Mesothelial cell of epicardium (in vitro differentiated cells): Measurements from ENCODE around the gene PAX5. TPM values are rescaled to one million over a fixed set of nuclear protein-coding genes. Genes with fewer than 3 reads are reported as not detected.

ENCODE experiments used
- DNase-seq, 2 experiments: peaks; one replicate each; pipeline ENCODE4 v3.0.0; 2021; ENCODE audit warnings: low spot score in 2 of 2; ENCODE audit not compliant: unreplicated experiment in 2 of 2
- H3K27ac Mint-ChIP-seq: 2 replicates; pipeline ENCODE4 v1.8.0; 2021; ENCODE audit warnings: mixed read lengths
- H3K27me3 Mint-ChIP-seq: 2 replicates; pipeline ENCODE4 v1.8.0; 2021; ENCODE audit warnings: low read depth, mixed read lengths
- H3K36me3 Mint-ChIP-seq: 2 replicates; pipeline ENCODE4 v1.8.0; 2021; ENCODE audit warnings: mixed read lengths
- H3K4me1 Mint-ChIP-seq: 2 replicates; pipeline ENCODE4 v1.8.0; 2021; ENCODE audit warnings: mixed read lengths
- H3K4me3 Mint-ChIP-seq: 2 replicates; pipeline ENCODE4 v1.8.0; 2021; ENCODE audit warnings: mild to moderate bottlenecking, moderate library complexity, mixed read lengths
- H3K9me3 Mint-ChIP-seq: 2 replicates; pipeline ENCODE4 v1.8.0; 2021; ENCODE audit warnings: mixed read lengths
- total RNA-seq: library from RNA; stranded (reverse); gene quantifications from 3 replicates; pipeline ENCODE4 v1.2.1, GENCODE V29; 2021
- TF ChIP-seq, protein P1 (sequence below): fragments of 200-600 bp; sonication (generic); IDR thresholded peaks from one replicate; pipeline ENCODE4 v1.5.0; 2021; ENCODE audit warnings: antibody characterized with exemption; ENCODE audit not compliant: unreplicated experiment

PAX5 gene
- total RNA-seq, 1 donor from 2014 or later: not detected

DNA sequence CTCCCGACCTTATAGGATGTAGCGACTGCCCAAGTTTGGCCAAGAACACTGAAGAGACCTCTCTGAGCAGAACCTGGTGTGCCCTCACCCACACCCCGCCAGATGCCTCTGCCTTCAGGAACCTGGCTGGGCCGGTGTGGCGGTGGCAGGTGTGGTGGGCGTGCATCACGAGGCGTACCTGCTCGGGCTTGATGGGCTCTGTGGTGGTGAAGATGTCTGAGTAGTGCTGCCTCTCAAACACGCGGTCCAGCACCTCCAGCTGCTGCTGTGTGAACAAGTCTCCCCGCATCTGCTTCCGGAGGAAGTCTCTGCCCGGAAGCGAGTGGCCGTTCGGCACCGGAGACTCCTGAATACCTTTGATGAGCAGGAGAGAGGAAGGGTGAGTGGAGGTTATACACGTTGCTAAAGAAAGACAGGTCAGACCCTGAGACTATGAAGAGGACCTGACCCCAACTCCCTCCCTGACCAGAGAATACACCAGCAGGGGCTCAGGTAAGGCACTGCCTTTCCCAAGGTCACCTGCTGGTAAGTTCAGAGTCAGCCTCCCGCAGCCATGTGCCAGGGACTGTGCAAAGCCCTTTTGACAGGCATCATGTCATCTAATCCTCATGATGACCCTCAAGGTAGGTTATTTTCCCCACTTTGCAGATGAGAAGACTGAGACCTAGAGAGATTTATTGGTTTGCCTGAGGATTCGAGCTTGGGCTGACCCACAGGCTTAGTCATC, 67.5 kb downstream of the PAX5 start:
- H3K4me3 Mint-ChIP-seq: no peak overlapping the region
- DNase-seq: no peak
- TF ChIP-seq, protein P1, sequence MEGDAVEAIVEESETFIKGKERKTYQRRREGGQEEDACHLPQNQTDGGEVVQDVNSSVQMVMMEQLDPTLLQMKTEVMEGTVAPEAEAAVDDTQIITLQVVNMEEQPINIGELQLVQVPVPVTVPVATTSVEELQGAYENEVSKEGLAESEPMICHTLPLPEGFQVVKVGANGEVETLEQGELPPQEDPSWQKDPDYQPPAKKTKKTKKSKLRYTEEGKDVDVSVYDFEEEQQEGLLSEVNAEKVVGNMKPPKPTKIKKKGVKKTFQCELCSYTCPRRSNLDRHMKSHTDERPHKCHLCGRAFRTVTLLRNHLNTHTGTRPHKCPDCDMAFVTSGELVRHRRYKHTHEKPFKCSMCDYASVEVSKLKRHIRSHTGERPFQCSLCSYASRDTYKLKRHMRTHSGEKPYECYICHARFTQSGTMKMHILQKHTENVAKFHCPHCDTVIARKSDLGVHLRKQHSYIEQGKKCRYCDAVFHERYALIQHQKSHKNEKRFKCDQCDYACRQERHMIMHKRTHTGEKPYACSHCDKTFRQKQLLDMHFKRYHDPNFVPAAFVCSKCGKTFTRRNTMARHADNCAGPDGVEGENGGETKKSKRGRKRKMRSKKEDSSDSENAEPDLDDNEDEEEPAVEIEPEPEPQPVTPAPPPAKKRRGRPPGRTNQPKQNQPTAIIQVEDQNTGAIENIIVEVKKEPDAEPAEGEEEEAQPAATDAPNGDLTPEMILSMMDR: no peak
- H3K36me3 Mint-ChIP-seq: no peaks in the 10 kb centered on the region
- H3K9me3 Mint-ChIP-seq: no peaks in the 10 kb centered on the region
- no peak overlapping the region for H3K27ac Mint-ChIP-seq
- H3K27me3 Mint-ChIP-seq: peaks cover 14% of the 10 kb centered on the region
- H3K4me1 Mint-ChIP-seq: peaks cover 8% of the 10 kb centered on the region

DNA sequence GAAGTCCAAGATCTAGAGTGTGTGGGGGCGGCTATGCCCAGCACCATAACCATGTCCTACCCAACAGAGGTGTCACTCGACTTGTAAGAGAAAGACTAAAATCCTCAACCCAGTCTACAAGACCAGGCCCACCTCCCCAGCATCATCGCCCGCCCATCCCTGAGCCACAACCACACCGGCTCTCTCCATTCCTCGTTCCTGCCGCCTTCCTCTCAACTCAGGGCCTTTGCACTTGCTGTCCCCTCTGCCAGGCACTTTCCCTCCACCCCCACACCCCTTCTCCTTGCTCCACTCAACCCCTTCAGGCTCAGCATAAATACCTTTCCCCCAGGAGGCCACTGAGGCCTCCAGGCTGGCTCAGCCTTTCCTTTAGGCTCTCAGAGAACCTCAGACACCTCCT, 69.3 kb downstream of the PAX5 start:
- H3K27ac Mint-ChIP-seq: no peak overlapping the region
- TF ChIP-seq, protein P1: no peak
- no peaks in the 10 kb centered on the region for H3K9me3 Mint-ChIP-seq
- H3K27me3 Mint-ChIP-seq: peaks cover 10% of the 10 kb centered on the region
- H3K36me3 Mint-ChIP-seq: no peaks in the 10 kb centered on the region
- no peak overlapping the region for H3K4me3 Mint-ChIP-seq
- DNase-seq: no peak
- peaks cover 11% of the 10 kb centered on the region for H3K4me1 Mint-ChIP-seq

DNA sequence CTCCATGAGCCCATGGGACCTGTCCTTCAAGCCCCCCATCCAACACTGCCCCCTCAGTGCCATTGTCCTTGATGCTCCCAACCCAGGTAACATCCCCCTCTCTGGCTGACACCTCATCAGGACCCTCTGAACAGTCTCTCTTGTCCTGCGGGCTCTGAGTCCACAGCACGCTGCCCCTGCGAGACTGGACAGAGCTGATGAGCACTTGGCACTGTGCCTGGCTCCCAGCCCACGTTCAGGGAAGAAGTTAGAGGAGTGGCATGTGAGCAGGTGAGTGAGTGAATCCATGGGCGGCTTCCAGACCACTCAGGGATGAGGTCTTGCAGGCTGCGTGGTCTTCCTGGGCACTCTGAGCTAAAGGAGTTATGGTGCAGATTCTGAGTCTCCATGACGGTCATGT, 70.7 kb downstream of the PAX5 start:
- Mint-ChIP-seq H3K27ac (no peak overlapping the region), H3K27me3 (peaks cover 23% of the 10 kb centered on the region), H3K4me1 (peaks cover 11% of the 10 kb centered on the region), H3K9me3 (no peaks in the 10 kb centered on the region), H3K4me3 (no peak overlapping the region), H3K36me3 (no peaks in the 10 kb centered on the region)
- TF ChIP-seq, protein P1: no peak
- no peak for DNase-seq

DNA sequence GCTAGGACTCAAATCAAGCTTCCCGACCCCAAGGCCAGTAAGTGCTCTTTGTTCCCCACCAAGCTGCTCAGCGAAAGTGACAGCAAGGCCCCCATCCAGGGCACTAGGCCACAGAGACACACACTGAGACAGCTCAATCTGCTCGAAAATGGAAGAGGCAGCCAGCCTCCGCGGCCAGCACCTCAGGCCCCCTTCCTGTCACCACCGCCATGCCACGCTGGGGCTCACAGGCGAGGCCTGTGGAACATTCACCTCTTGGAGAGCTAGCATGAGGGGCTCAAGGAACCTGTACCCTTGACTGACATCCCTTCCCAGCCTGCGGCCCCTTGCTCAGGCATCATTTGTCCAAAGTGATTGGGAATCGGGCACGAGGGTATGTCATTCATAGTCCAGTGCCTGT, 71.4 kb downstream of the PAX5 start:
- DNase-seq: no peak

DNA sequence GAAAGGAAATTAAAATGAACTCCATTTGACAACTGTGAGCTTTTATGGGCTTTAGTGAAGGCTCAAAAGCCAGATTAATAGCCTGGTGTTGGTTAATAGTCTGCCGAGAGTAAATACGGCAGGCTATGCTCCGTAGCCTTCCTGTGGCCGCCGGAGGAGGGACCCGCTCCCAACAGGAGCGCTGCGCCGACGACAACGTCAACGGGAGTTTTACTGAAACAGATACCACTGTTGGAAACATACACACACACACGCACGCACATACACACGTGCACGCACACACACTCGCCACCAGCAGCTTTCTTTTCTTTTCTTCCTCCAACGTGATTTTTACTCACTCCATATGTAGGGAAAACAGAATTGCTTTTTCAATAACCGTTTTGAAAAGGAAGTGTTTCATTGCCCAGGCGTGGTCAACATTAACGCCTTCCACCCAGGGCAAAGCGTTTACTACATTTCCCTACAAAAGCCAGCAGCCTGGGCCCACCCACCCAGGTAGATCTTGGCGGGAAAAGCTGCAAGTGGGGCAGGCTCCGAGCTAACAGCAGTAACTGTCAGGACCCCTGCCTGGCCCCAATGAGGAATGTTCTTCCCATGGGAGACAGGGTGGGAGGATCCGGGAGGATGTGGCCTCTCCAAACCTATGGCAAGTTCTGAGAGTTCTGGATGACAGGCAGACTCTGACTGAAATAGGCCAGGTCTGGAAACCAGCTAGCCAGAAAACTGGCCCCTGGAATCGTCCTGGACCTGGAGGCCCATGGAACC, 72.3 kb downstream of the PAX5 start:
- Mint-ChIP-seq H3K27me3 (peaks cover 39% of the 10 kb centered on the region), H3K4me1 (peaks cover 11% of the 10 kb centered on the region), H3K4me3 (no peak overlapping the region), H3K27ac (no peak overlapping the region), H3K9me3 (no peaks in the 10 kb centered on the region), H3K36me3 (no peaks in the 10 kb centered on the region)
- TF ChIP-seq, protein P1: no peak
- DNase-seq: no peak

More for the DNA sequence above, 71.4 kb downstream of the PAX5 start:
- Mint-ChIP-seq H3K4me1 (peaks cover 11% of the 10 kb centered on the region), H3K36me3 (no peaks in the 10 kb centered on the region), H3K9me3 (no peaks in the 10 kb centered on the region), H3K27ac (no peak overlapping the region), H3K4me3 (no peak overlapping the region), H3K27me3 (peaks cover 30% of the 10 kb centered on the region)
- TF ChIP-seq, protein P1: no peak
